IPS-18a (cell line): ENCODE data around the gene INSL3.

Source experiments
- H3K27ac ChIP-seq: one replicate; pipeline ENCODE4 v1.5.1; 2013; ENCODE audit warnings: low read length
- H3K27me3 ChIP-seq: one replicate; pipeline ENCODE4 v1.6.1; 2013; ENCODE audit warnings: mild to moderate bottlenecking, low read length; ENCODE audit not compliant: control insufficient read depth, insufficient read depth
- H3K36me3 ChIP-seq: one replicate; pipeline ENCODE4 v1.6.1; 2013; ENCODE audit warnings: low read depth, low read length; ENCODE audit not compliant: control insufficient read depth
- H3K4me1 ChIP-seq: one replicate; pipeline ENCODE4 v1.6.1; 2013; ENCODE audit warnings: low read depth, low read length; ENCODE audit not compliant: control insufficient read depth
- H3K4me3 ChIP-seq: one replicate; pipeline ENCODE4 v1.5.1; 2013; ENCODE audit warnings: low read length
- H3K9ac ChIP-seq: one replicate; pipeline ENCODE4 v1.6.1; 2013; ENCODE audit warnings: mild to moderate bottlenecking, low read length, moderate library complexity
- H3K9me3 ChIP-seq: one replicate; pipeline ENCODE4 v1.6.1; 2013; ENCODE audit warnings: low read depth, low read length; ENCODE audit not compliant: control insufficient read depth

Gene INSL3

DNA sequence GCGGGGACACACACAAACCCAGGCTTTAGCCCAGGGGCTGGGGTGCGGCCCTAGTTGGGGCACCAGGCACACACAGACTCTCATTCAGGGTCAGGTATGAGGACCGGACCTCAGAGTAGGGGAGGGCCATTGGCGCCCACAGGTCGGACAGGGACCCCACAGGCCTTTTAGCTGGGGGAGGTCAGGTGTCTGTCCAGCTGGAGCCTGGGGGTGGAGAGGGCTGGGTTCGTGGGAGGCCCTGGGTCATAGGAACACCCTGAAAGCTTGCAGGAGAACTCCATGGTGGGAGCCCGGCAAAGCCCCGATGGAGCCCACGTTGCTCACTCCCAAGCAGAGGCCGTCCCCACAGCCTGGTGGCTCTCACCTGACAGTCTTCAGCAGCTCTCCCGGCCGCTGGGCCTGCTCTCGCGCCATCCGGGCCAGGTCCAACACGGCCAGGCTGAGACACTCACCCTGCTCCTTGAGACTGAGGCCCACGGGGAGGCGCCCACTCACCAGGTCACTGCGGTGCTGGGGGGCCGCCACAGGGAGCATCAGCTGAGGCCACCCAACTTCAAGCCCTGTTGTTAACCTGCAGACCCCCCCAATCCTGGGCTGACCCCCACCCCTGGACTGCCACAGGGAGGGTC is 21.5 kb upstream of the INSL3 start:
- Histone ChIP-seq H3K4me3 (peak overlapping the region; percentile 70), H3K27me3 (peaks cover 17% of the 10 kb centered on the region), H3K9me3 (no peaks in the 10 kb centered on the region), H3K36me3 (no peaks in the 10 kb centered on the region), H3K4me1 (no peaks in the 10 kb centered on the region), H3K27ac (no peak overlapping the region), H3K9ac (peak overlapping the region; percentile 59)

GRCh38 chr19:17841810-17842662 is 20.7 kb upstream of the INSL3 start:
- H3K27me3 ChIP-seq = peaks cover 17% of the 10 kb centered on the region
- H3K4me1 ChIP-seq = no peaks in the 10 kb centered on the region
- H3K9me3 ChIP-seq = no peaks in the 10 kb centered on the region
- peak overlapping the region; percentile 59 for H3K9ac ChIP-seq
- H3K4me3 ChIP-seq = peak overlapping the region; percentile 70
- no peaks in the 10 kb centered on the region for H3K36me3 ChIP-seq
- H3K27ac ChIP-seq = no peak overlapping the region

DNA sequence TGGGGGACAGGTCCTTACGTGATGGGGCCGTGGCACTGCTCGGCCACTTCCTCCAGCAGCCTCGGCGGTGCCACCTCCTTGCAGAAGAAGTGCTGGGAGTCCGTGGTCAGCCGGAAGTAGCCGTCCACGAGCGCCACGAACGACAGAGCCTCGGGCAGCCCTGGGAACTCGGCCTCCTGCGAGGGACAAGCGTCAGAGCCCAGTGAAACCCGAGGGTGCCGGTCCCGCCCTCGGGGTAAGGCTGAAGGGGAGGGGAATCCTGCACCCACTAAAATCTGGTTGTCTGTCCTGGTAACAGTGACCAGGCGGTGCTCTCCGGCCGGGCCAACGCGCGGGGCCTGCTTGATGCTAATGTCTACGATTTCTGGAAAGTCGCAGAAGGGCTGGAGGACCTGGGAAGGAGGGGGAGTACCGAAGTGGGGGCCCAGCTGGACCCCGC is 20.1 kb upstream of the INSL3 start:
- Histone ChIP-seq H3K36me3 (no peaks in the 10 kb centered on the region), H3K9me3 (no peaks in the 10 kb centered on the region), H3K27ac (no peak overlapping the region), H3K4me3 (peak overlapping the region; percentile 70), H3K27me3 (peaks cover 17% of the 10 kb centered on the region), H3K9ac (no peak overlapping the region), H3K4me1 (no peaks in the 10 kb centered on the region)

DNA sequence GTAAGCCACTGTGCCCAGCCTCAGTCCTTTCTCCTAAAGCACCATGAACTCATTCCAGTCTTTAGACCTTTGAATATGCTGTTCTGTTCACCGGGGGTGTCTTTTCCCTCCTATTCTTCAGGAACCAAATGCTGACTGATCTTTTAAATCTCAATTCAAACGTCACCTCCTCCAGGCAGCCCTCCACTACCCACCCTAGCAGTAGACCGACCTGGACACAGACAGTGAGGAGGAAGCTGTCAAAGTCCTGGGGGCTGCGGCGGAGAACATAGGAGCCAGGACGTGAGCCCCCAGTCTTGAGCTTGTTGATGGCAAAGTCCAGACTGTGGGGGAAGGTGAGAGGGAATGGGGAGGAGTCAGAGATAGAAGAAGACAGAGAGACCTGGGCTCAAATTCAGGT is 18.7 kb upstream of the INSL3 start:
- Histone ChIP-seq H3K27me3 (peaks cover 17% of the 10 kb centered on the region), H3K9ac (no peak overlapping the region), H3K4me1 (no peaks in the 10 kb centered on the region), H3K36me3 (no peaks in the 10 kb centered on the region), H3K27ac (no peak overlapping the region), H3K4me3 (no peak overlapping the region), H3K9me3 (no peaks in the 10 kb centered on the region)

DNA sequence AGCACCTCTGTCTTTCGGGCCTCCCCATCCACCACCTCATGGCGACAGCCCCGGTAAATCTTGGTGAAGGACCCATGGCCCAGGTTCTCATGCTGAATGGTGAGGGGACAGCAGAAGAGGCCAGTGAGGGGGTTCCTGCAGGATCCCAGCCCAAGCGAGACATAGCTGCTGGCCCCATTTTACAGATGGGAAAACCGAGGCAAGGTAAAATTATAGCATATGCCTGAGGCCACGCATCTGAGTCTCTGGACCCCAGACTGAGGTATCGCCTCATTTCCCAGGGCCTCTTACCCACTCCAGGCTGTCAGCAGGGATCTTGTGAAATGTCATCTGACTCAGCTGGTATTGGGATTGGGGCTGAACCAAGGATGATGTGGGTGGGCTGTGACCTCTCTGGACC is 16.7 kb upstream of the INSL3 start:
- no peak overlapping the region for H3K4me3 ChIP-seq
- no peaks in the 10 kb centered on the region for H3K9me3 ChIP-seq
- no peak overlapping the region for H3K9ac ChIP-seq
- H3K4me1 ChIP-seq = no peaks in the 10 kb centered on the region
- H3K27ac ChIP-seq = no peak overlapping the region
- H3K27me3 ChIP-seq = peaks cover 17% of the 10 kb centered on the region
- H3K36me3 ChIP-seq = no peaks in the 10 kb centered on the region

DNA sequence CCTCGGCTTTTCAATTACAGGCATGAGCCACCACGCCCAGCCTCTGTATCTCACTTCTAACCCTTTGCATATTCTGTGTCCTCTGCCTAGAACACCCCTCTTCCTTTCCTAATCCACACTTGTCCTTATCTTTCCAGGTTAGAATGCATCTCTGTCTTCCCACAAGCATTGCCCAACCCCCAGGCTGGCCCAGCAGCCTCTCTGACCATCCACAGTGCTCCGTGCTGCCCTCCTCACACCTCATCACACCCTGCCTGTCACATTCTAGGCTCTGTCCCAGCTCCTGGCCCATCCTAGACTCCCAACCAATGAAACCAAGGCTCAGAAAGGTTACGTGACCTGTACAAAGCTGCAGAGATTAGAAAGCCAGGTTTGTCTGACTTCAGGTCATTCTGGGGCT is 15.2 kb upstream of the INSL3 start:
- Histone ChIP-seq H3K27ac (no peak overlapping the region), H3K36me3 (no peaks in the 10 kb centered on the region), H3K27me3 (peaks cover 12% of the 10 kb centered on the region), H3K4me3 (no peak overlapping the region), H3K9ac (no peak overlapping the region), H3K4me1 (no peaks in the 10 kb centered on the region), H3K9me3 (no peaks in the 10 kb centered on the region)

- Histone ChIP-seq H3K36me3 (no peaks in the 10 kb centered on the region), H3K27me3 (peaks cover 6% of the 10 kb centered on the region), H3K4me3 (no peak overlapping the region), H3K9me3 (no peaks in the 10 kb centered on the region), H3K27ac (no peak overlapping the region), H3K9ac (no peak overlapping the region), H3K4me1 (no peaks in the 10 kb centered on the region)
Measured at GRCh38 chr19:17835182-17836006, 14.1 kb upstream of the INSL3 start.

- Histone ChIP-seq H3K4me1 (peaks cover 3% of the 10 kb centered on the region), H3K9ac (no peak overlapping the region), H3K4me3 (no peak overlapping the region), H3K27me3 (no peaks in the 10 kb centered on the region), H3K36me3 (no peaks in the 10 kb centered on the region), H3K9me3 (no peaks in the 10 kb centered on the region), H3K27ac (no peak overlapping the region)
Measured at GRCh38 chr19:17834350-17835181, 13.2 kb upstream of the INSL3 start.

DNA sequence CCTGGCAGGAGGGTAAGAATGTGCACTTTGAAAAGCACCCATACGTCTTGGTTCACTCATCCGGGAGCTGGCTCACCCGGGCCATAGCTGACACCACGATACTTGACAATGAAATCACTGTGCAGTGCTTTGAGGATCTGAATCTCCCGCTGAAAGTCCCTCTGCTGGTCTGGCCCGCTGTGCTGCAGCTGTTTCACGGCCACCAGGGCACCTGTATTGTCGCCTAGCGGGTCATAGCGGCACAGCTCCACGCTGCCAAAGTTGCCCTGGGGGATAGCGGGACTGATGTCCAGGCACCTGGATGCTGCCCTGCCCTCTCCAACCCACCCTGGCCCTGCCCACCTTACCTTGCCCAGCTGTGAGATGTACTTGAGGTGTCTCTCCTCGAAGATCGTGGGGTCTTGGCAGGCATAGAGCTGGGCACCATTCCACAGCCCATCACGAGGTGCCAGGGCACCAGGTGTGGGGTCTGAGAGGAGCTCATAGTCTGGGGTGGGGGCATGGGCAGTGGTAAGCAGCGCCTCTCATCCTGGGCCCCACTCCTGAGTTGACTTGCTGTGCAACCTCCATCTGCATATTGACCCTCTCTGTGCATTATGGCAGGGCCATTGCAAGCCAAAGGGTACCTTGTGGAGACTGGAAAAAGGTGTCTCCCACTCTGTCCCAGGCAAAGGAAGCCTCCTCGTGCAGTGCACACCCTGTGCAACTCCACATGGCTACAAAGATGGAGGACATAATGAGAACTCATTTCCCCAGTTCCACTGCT is 11.3 kb upstream of the INSL3 start:
- no peaks in the 10 kb centered on the region for H3K36me3 ChIP-seq

GRCh38 chr19:17831419-17831888 is 10.1 kb upstream of the INSL3 start:
- Histone ChIP-seq H3K9me3 (no peaks in the 10 kb centered on the region), H3K9ac (no peak overlapping the region), H3K27me3 (no peaks in the 10 kb centered on the region), H3K36me3 (no peaks in the 10 kb centered on the region), H3K27ac (no peak overlapping the region), H3K4me3 (peak overlapping the region; percentile 32), H3K4me1 (peaks cover 4% of the 10 kb centered on the region)

More for the DNA sequence above, 11.3 kb upstream of the INSL3 start:
- Histone ChIP-seq H3K4me1 (peaks cover 4% of the 10 kb centered on the region), H3K4me3 (no peak overlapping the region), H3K9ac (no peak overlapping the region), H3K27me3 (no peaks in the 10 kb centered on the region), H3K27ac (no peak overlapping the region), H3K9me3 (no peaks in the 10 kb centered on the region)
